HepG2 (cell line): Measurements from ENCODE around the gene KRTAP12-4. TPM values are rescaled to one million over a fixed set of nuclear protein-coding genes. Genes with fewer than 3 reads are reported as not detected.

Experiments
- ATAC-seq: fragments of 200-7000 bp; cut with Tn5 transposase; 3 replicates; pipeline ENCODE4 v1.9.1; 2020; ENCODE audit warnings: mild to moderate bottlenecking, moderate library complexity
- BruUV-seq: library from RNA; stranded (reverse); fragments of 400-500 nt; replicated peaks from 2 replicates; lab custom pipeline; 2021; lab: Mats Ljungman, UMichigan
- CTCF ChIA-PET: fragments of 300-600 bp; formaldehyde crosslinking; extraction: SDS; loops from one replicate; lab custom pipeline; 2021; ENCODE audit warnings: low total read pairs, inconsistent platforms, low intra/inter-chr PET ratio; lab: Yijun Ruan, JAX
- POLR2A ChIA-PET: fragments of 350-600 bp; sonication (Branson Sonifier 250); formaldehyde crosslinking; loops from one replicate; lab custom pipeline; 2020; ENCODE audit warnings: antibody characterized with exemption, inconsistent platforms; lab: Yijun Ruan, JAX
- DNase-seq: peaks from one replicate; pipeline ENCODE4 v3.0.0-alpha.2; 2015; ENCODE audit warnings: low spot score
- FAIRE-seq: peaks from 3 replicates; lab custom pipeline; 2011; peaks lifted over from hg19 to GRCh38; lab: Jason Lieb, UNC
- H2AFZ ChIP-seq: one replicate; pipeline ENCODE4 v1.6.1; 2011; ENCODE audit warnings: low read length, inconsistent platforms
- H3K27ac ChIP-seq: fragments of 300-600 bp; 3 replicates; pipeline ENCODE4 v1.8.0; 2011; ENCODE audit warnings: mixed run types, mild to moderate bottlenecking, mixed read lengths, low read length, inconsistent platforms; ENCODE audit not compliant: insufficient read depth; ENCODE audit errors: extremely low read length
- H3K27me3 ChIP-seq, 2 experiments: fragments of 200-600 bp in 1 of 2; 2 replicates in 1 of 2; 3 replicates in 1 of 2; pipeline versions ENCODE4 v1.6.0 to v1.8.0; 2011; ENCODE audit warnings: low read length in 2 of 2, mild to moderate bottlenecking in 2 of 2, moderate library complexity in 2 of 2, inconsistent platforms in 1 of 2; ENCODE audit not compliant: insufficient read depth in 2 of 2, control insufficient read depth in 1 of 2
- H3K36me3 ChIP-seq, 2 experiments: fragments of 200-600 bp in 1 of 2; replicated peaks in 1 of 2; 2 replicates in 1 of 2; 3 replicates in 1 of 2; pipeline versions ENCODE4 v1.5.1 to v1.8.0; 2011; ENCODE audit warnings: low read length in 2 of 2, inconsistent platforms in 1 of 2; ENCODE audit not compliant: insufficient read depth in 2 of 2, control insufficient read depth in 1 of 2
- H3K4me1 ChIP-seq: 2 replicates; pipeline ENCODE4 v1.5.1; 2012; ENCODE audit warnings: low read length, inconsistent platforms; ENCODE audit not compliant: insufficient read depth
- H3K4me2 ChIP-seq: 2 replicates; pipeline ENCODE4 v1.6.0; 2011; ENCODE audit warnings: low read depth, low read length, inconsistent platforms
- H3K4me3 ChIP-seq, 3 experiments: fragments of 200-600 bp in 1 of 3; sonication (generic), shearing (Covaris generic) in 1 of 3; replicated peaks in 1 of 3; 2 replicates each; pipeline ENCODE4 v1.5.1; 2011 to 2016; ENCODE audit warnings: low read length in 3 of 3, inconsistent platforms in 2 of 3, low read depth in 2 of 3, mild to moderate bottlenecking in 2 of 3, control low read depth in 1 of 3, mixed read lengths in 1 of 3; ENCODE audit not compliant: insufficient read depth in 1 of 3
- H3K79me2 ChIP-seq: one replicate; pipeline ENCODE4 v1.6.1; 2011; ENCODE audit warnings: low read length, inconsistent platforms; ENCODE audit not compliant: insufficient read depth
- H3K9ac ChIP-seq: 2 replicates; pipeline ENCODE4 v1.6.0; 2011; ENCODE audit warnings: mild to moderate bottlenecking, low read depth, low read length, inconsistent platforms; ENCODE audit not compliant: insufficient read depth
- H3K9me3 ChIP-seq: 2 replicates; pipeline ENCODE4 v1.5.1; 2012; ENCODE audit warnings: mild to moderate bottlenecking, low read length
- H4K20me1 ChIP-seq: 2 replicates; pipeline ENCODE4 v1.6.0; 2011; ENCODE audit warnings: inconsistent platforms, mild to moderate bottlenecking, low read length, moderate library complexity; ENCODE audit not compliant: insufficient read depth
- AGO2 ChIP-seq: fragments of 200-400 bp; formaldehyde crosslinking; optimal IDR thresholded peaks from 2 replicates; pipeline ENCODE3; 2017; ENCODE audit warnings: mild to moderate bottlenecking, low read depth, low read length, moderate library complexity
- CBFB ChIP-seq: sonication (generic); formaldehyde crosslinking; IDR thresholded peaks from 2 replicates; pipeline ENCODE4 v1.4.0; 2020; ENCODE audit warnings: missing genetic modification reagents
- CHD2 ChIP-seq: IDR thresholded peaks from 2 replicates; pipeline ENCODE4 v1.6.1; 2011; ENCODE audit warnings: low read depth, low read length, improper control_type of control experiment
- FOXO1 ChIP-seq: sonication (generic); formaldehyde crosslinking; IDR thresholded peaks from 2 replicates; pipeline ENCODE4 v1.4.0; 2020; ENCODE audit warnings: missing genetic modification reagents
- KLF6 ChIP-seq: IDR thresholded peaks from 2 replicates; pipeline ENCODE4 v1.8.0; 2016; ENCODE audit warnings: missing biosample characterization, missing genetic modification reagents
- MYNN ChIP-seq: sonication (generic); formaldehyde crosslinking; IDR thresholded peaks from 2 replicates; pipeline ENCODE4 v1.4.0; 2020; ENCODE audit warnings: mild to moderate bottlenecking, low read depth, missing genetic modification reagents
- TRIM24 ChIP-seq: sonication (generic); formaldehyde crosslinking; IDR thresholded peaks from 2 replicates; pipeline ENCODE4 v1.8.0; 2022; ENCODE audit warnings: mild to moderate bottlenecking, missing genetic modification reagents
- ZFP36L2 ChIP-seq: sonication (generic); formaldehyde crosslinking; IDR thresholded peaks from 2 replicates; pipeline ENCODE4 v1.4.0; 2020; ENCODE audit warnings: missing genetic modification reagents
- ZIK1 ChIP-seq: sonication (generic); formaldehyde crosslinking; IDR thresholded peaks from 2 replicates; pipeline ENCODE4 v1.5.0; 2020; ENCODE audit warnings: mild to moderate bottlenecking, low read depth, missing genetic modification reagents, borderline replicate concordance
- ZNF501 ChIP-seq: sonication (generic); formaldehyde crosslinking; IDR thresholded peaks from 2 replicates; pipeline ENCODE4 v1.5.1; 2020; ENCODE audit warnings: mild to moderate bottlenecking, moderate library complexity, missing genetic modification reagents
- ZNF781 ChIP-seq: sonication (generic); formaldehyde crosslinking; IDR thresholded peaks from 2 replicates; pipeline ENCODE4 v1.5.1; 2020; ENCODE audit warnings: borderline replicate concordance, mild to moderate bottlenecking, missing genetic modification reagents; ENCODE audit errors: not compliant biosample characterization
- ZNF883 ChIP-seq: sonication (generic); formaldehyde crosslinking; IDR thresholded peaks from 2 replicates; pipeline ENCODE4 v1.5.1; 2020; ENCODE audit warnings: mild to moderate bottlenecking, missing genetic modification reagents; ENCODE audit errors: not compliant biosample characterization
- WGBS: methylation state at CpG from one replicate; pipeline ENCODE4 v1.1.6; 2017; ENCODE audit warnings: low lambda C conversion rate; 5-methylcytosine and 5-hydroxymethylcytosine counted together
- in situ Hi-C: cut with HindIII; loops from 2 replicates; pipeline ENCODE4 v1.10.0; 2017; ENCODE audit warnings: low pct_unique_long_range_greater_than_20kb; ENCODE audit not compliant: extremely low pct_ligation_motif_present
- intact Hi-C: fragments of 100-400 bp; cut with micrococcal nuclease; formaldehyde crosslinking; loops from one replicate; pipeline ENCODE4 v1.10.0; 2022; ENCODE audit not compliant: unreplicated experiment
- polyA plus RNA-seq, 8 experiments: library from polyadenylated mRNA; depleted of rRNA in 3 of 8; stranded (reverse) in 7 of 8; unstranded in 1 of 8; fragments of >200 nt; fragmentation: Illumina TruSeq in 4 of 8; extraction: Trizol in 4 of 8; gene quantifications; 2 replicates each; pipeline versions ENCODE4 v1.2.1 to v1.2.3, GENCODE V29; 2011 to 2016; ENCODE audit warnings: low read depth in 4 of 8, missing spikeins in 1 of 8, mixed read lengths in 1 of 8; ENCODE audit not compliant: insufficient read depth in 1 of 8
- total RNA-seq, 5 experiments: library from RNA; depleted of rRNA; stranded (reverse); fragments of >200 nt; fragmentation: Illumina TruSeq; extraction: Trizol; gene quantifications; 2 replicates each; pipeline ENCODE4 v1.2.3, GENCODE V29; 2016; ENCODE audit warnings: low read depth in 1 of 5
- TF ChIP-seq, protein P1 (sequence below): sonication (generic); formaldehyde crosslinking; IDR thresholded peaks from 2 replicates; pipeline ENCODE4 v1.4.0; 2020; ENCODE audit warnings: mild to moderate bottlenecking, missing genetic modification reagents
- TF ChIP-seq, protein P2 (sequence below): sonication (generic); formaldehyde crosslinking; conservative IDR thresholded peaks from 2 replicates; pipeline ENCODE4 v1.4.0; 2020; ENCODE audit warnings: missing genetic modification reagents
- TF ChIP-seq, protein P3 (sequence below): sonication (generic); formaldehyde crosslinking; conservative IDR thresholded peaks from 2 replicates; pipeline ENCODE4 v1.8.0; 2022; ENCODE audit warnings: mild to moderate bottlenecking, moderate library complexity, missing genetic modification reagents
- TF ChIP-seq, protein P4 (sequence below): sonication (generic); formaldehyde crosslinking; IDR thresholded peaks from 2 replicates; pipeline ENCODE4 v1.8.1; 2023; ENCODE audit warnings: mild to moderate bottlenecking, inconsistent platforms, moderate library complexity, missing genetic modification reagents, borderline replicate concordance

Gene KRTAP12-4
- total and polyA plus RNA-seq, 2 of the 13 experiments (the other 11 are each of a cell fraction or from before 2014, with no cell fraction given) = not detected

DNA sequence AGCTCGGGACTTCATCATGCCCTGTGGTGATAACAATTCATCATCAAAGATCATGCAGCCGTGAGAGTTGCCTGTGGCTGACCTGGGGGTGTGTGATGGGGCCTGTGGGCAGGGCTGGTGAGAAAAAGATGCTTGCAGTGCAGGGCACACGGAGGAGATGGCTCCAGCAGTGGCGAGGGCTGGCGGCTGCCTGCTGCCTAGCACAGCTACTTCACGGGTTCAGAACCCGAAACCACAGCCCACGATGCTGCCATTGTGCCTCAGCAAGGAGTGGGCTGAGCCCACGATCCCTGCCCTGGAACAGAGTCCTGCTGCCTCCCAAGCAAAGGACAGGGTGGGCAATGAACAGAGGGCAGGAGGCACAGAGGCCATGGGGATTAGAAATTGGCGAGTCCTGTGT, 28.2 kb downstream of the KRTAP12-4 start:
- no TSS peak for BruUV-seq
- no peak overlapping the region for H2AFZ ChIP-seq
- no peak overlapping the region for H3K27ac ChIP-seq
- H3K9ac ChIP-seq = no peak overlapping the region
- H3K4me3 ChIP-seq = no peak overlapping the region
- no peak for FAIRE-seq
- ChIA-PET CTCF (no interaction called here), POLR2A (no interaction called here)
- no peak overlapping the region for H3K4me2 ChIP-seq
- H3K79me2 ChIP-seq = no peaks in the 10 kb centered on the region
- no peaks in the 10 kb centered on the region for H3K4me1 ChIP-seq
- peaks cover 21% of the 10 kb centered on the region for H3K9me3 ChIP-seq
- 0 out of 5 replicates have a peak, but pooled peaks cover 0 to 6% of the 10 kb centered on the region in 2 experiments for H3K27me3 ChIP-seq
- no peaks in the 10 kb centered on the region for H4K20me1 ChIP-seq
- in situ Hi-C loops (no loop called here), intact Hi-C loops (no loop called here)
- no peaks in the 10 kb centered on the region for H3K36me3 ChIP-seq
- 43% methylated on average over 8 of the region's 10 CpGs for WGBS
- DNase-seq = no peak
- no peak for ATAC-seq
- TF ChIP-seq, protein P1, sequence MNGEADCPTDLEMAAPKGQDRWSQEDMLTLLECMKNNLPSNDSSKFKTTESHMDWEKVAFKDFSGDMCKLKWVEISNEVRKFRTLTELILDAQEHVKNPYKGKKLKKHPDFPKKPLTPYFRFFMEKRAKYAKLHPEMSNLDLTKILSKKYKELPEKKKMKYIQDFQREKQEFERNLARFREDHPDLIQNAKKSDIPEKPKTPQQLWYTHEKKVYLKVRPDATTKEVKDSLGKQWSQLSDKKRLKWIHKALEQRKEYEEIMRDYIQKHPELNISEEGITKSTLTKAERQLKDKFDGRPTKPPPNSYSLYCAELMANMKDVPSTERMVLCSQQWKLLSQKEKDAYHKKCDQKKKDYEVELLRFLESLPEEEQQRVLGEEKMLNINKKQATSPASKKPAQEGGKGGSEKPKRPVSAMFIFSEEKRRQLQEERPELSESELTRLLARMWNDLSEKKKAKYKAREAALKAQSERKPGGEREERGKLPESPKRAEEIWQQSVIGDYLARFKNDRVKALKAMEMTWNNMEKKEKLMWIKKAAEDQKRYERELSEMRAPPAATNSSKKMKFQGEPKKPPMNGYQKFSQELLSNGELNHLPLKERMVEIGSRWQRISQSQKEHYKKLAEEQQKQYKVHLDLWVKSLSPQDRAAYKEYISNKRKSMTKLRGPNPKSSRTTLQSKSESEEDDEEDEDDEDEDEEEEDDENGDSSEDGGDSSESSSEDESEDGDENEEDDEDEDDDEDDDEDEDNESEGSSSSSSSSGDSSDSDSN (CRISPR knock-in tag) = no peak
- TF ChIP-seq KLF6 (CRISPR knock-in tag) (no peak), ZNF781 (no peak), CHD2 (no peak), ZFP36L2 (no peak), CBFB (CRISPR knock-in tag) (no peak), ZIK1 (CRISPR knock-in tag) (no peak), TRIM24 (CRISPR knock-in tag) (no peak), ZNF501 (CRISPR knock-in tag) (no peak), AGO2 (no peak), FOXO1 (CRISPR knock-in tag) (no peak), MYNN (CRISPR knock-in tag) (no peak), ZNF883 (no peak)
- TF ChIP-seq, protein P2, sequence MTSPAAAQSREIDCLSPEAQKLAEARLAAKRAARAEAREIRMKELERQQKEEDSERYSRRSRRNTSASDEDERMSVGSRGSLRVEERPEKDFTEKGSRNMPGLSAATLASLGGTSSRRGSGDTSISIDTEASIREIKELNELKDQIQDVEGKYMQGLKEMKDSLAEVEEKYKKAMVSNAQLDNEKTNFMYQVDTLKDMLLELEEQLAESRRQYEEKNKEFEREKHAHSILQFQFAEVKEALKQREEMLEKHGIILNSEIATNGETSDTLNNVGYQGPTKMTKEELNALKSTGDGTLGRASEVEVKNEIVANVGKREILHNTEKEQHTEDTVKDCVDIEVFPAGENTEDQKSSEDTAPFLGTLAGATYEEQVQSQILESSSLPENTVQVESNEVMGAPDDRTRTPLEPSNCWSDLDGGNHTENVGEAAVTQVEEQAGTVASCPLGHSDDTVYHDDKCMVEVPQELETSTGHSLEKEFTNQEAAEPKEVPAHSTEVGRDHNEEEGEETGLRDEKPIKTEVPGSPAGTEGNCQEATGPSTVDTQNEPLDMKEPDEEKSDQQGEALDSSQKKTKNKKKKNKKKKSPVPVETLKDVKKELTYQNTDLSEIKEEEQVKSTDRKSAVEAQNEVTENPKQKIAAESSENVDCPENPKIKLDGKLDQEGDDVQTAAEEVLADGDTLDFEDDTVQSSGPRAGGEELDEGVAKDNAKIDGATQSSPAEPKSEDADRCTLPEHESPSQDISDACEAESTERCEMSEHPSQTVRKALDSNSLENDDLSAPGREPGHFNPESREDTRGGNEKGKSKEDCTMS (CRISPR knock-in tag) = no peak
- TF ChIP-seq, protein P3, sequence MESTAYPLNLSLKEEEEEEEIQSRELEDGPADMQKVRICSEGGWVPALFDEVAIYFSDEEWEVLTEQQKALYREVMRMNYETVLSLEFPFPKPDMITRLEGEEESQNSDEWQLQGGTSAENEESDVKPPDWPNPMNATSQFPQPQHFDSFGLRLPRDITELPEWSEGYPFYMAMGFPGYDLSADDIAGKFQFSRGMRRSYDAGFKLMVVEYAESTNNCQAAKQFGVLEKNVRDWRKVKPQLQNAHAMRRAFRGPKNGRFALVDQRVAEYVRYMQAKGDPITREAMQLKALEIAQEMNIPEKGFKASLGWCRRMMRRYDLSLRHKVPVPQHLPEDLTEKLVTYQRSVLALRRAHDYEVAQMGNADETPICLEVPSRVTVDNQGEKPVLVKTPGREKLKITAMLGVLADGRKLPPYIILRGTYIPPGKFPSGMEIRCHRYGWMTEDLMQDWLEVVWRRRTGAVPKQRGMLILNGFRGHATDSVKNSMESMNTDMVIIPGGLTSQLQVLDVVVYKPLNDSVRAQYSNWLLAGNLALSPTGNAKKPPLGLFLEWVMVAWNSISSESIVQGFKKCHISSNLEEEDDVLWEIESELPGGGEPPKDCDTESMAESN (CRISPR knock-in tag) = no peak
- TF ChIP-seq, protein P4, sequence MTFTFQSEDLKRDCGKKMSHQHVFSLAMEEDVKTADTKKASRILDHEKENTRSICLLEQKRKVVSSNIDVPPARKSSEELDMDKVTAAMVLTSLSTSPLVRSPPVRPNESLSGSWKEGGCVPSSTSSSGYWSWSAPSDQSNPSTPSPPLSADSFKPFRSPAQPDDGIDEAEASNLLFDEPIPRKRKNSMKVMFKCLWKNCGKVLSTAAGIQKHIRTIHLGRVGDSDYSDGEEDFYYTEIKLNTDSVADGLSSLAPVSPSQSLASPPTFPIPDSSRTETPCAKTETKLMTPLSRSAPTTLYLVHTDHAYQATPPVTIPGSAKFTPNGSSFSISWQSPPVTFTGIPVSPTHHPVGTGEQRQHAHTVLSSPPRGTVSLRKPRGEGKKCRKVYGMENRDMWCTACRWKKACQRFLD (CRISPR knock-in tag) = no peak
